Thyroid gland (tissue), 4 donors: ENCODE data around the gene TUBB4A. TPM values are rescaled to one million over a fixed set of nuclear protein-coding genes. Genes with fewer than 3 reads are reported as not detected.

ENCODE experiments used
- DNase-seq, 2 donors: peaks; one replicate each; pipeline ENCODE4 v3.0.0-alpha.2; 2019
- H3K27ac ChIP-seq, 3 donors: fragments of 200-600 bp; sonication (generic); 1 replicate in 2 of 3; 2 replicates in 1 of 3; pipeline ENCODE4 v1.5.1; 2016 to 2019; ENCODE audit warnings: mild to moderate bottlenecking in 1 of 3, moderate library complexity in 1 of 3
- H3K27me3 ChIP-seq: fragments of 200-600 bp; sonication (generic); one replicate; pipeline ENCODE4 v1.5.1; 2019
- H3K36me3 ChIP-seq, 2 donors: fragments of 200-600 bp; sonication (generic); one replicate each; pipeline ENCODE4 v1.5.1; 2016 to 2019
- H3K4me1 ChIP-seq, 2 donors: fragments of 200-600 bp; sonication (generic); one replicate each; pipeline ENCODE4 v1.5.1; 2017 to 2019
- H3K4me3 ChIP-seq, 3 donors: fragments of 200-600 bp; sonication (generic); replicated peaks in 1 of 3; 1 replicate in 2 of 3; 2 replicates in 1 of 3; pipeline ENCODE4 v1.5.1; 2016; ENCODE audit warnings: mild to moderate bottlenecking in 1 of 3
- H3K9me3 ChIP-seq: fragments of 200-600 bp; sonication (generic); one replicate; pipeline ENCODE4 v1.5.1; 2017
- CTCF ChIP-seq, 6 experiments: fragments of 200-600 bp in 3 of 6; fragments of 450-650 bp in 3 of 6; sonication (generic) in 3 of 6; IDR thresholded peaks; one replicate each; pipeline ENCODE4 v1.5.1; 2016 to 2019; ENCODE audit warnings: antibody characterized with exemption in 6 of 6, mild to moderate bottlenecking in 2 of 6, inconsistent platforms in 1 of 6, moderate library complexity in 1 of 6
- POLR2A ChIP-seq, 2 donors: fragments of 450-650 bp; IDR thresholded peaks; one replicate each; pipeline ENCODE4 v1.6.1; 2017; ENCODE audit warnings: antibody characterized with exemption in 2 of 2, mild to moderate bottlenecking in 2 of 2, moderate library complexity in 1 of 2
- WGBS, 2 donors: methylation state at CpG; one replicate each; pipeline ENCODE4 v1.1.5; 2017; 5-methylcytosine and 5-hydroxymethylcytosine counted together
- intact Hi-C: fragments of 100-400 bp; cut with DNase I; formaldehyde crosslinking; loops from one replicate; pipeline ENCODE4 v1.15.1; 2023
- total RNA-seq, 4 donors: library from RNA; depleted of rRNA; stranded (reverse); fragments of >200 nt; gene quantifications; one replicate each; pipeline ENCODE4 v1.2.3, GENCODE V29; 2016

TUBB4A gene
- total RNA-seq, 4 donors from 2014 or later, result 0.22 to 0.67 (median 0.59) TPM; not detected in 1

GRCh38 chr19:6460099-6460884 lies 41.8 kb downstream of the TUBB4A start:
- TF ChIP-seq CTCF (IDR thresholded peaks at IDR 0.05), result peak in 5 of 6 experiments; percentile 25 to 60 (median 59)
- TF ChIP-seq POLR2A (IDR thresholded peaks at IDR 0.05), result peak in 1 of 2 donors; percentile 49
- intact Hi-C loops, result no loop called here
- peak; percentile 98 to 99 for DNase-seq
- Histone ChIP-seq H3K9me3 (no peaks in the 10 kb centered on the region), H3K36me3 (peaks cover 0 to 10% of the 10 kb centered on the region in 2 donors), H3K4me3 (peak overlapping the region; percentile 33 to 79 (median 54)), H3K27ac (peak overlapping the region; percentile 68 to 84 (median 78)), H3K4me1 (peaks cover 9 to 10% of the 10 kb centered on the region in 2 donors), H3K27me3 (no peaks in the 10 kb centered on the region)
- 0 to 1% methylated on average over 46 to 50 of the region's 57 CpGs for WGBS, 2 donors

GRCh38 chr19:6459262-6460098 lies 42.6 kb downstream of the TUBB4A start, which contains the start of gene SLC25A23:
SLC25A23 (minus strand) TSS chr19:6459792; CDS start chr19:6459628, 164 bp downstream.
- peaks cover under 1 to 10% of the 10 kb centered on the region in 2 donors for H3K4me1 ChIP-seq
- H3K36me3 ChIP-seq, result peaks cover 7 to 18% of the 10 kb centered on the region in 2 donors
- H3K27me3 ChIP-seq, result no peaks in the 10 kb centered on the region
- no peak for TF ChIP-seq CTCF (IDR thresholded peaks at IDR 0.05)
- peak in 1 of 2 donors; percentile 57 for TF ChIP-seq POLR2A (IDR thresholded peaks at IDR 0.05)
- no peaks in the 10 kb centered on the region for H3K9me3 ChIP-seq
- 0% methylated on average over 7 to 15 of the region's 70 CpGs for WGBS, 2 donors
- DNase-seq, result peak; percentile 80 to 84
- peak within 1 kb of the TSS; percentile 33 to 79 (median 54) for H3K4me3 ChIP-seq
- intact Hi-C loops, result no loop called here
- peak within 1 kb of the TSS; percentile 68 to 84 (median 78) for H3K27ac ChIP-seq

- 37 to 42% methylated on average over 11 of the region's 16 CpGs for WGBS, 2 donors
- no peaks in the 10 kb centered on the region for H3K9me3 ChIP-seq
- peaks cover 14 to 25% of the 10 kb centered on the region in 2 donors for H3K36me3 ChIP-seq
- TF ChIP-seq POLR2A (IDR thresholded peaks at IDR 0.05), result no peak
- TF ChIP-seq CTCF (IDR thresholded peaks at IDR 0.05), result peak in 1 of 6 experiments; percentile 8
- H3K27ac ChIP-seq, result peak overlapping the region; percentile 67 to 84 (median 68)
- peak; percentile 42 to 45 for DNase-seq
- no peaks in the 10 kb centered on the region for H3K27me3 ChIP-seq
- peak overlapping the region; percentile 33 to 79 (median 54) for H3K4me3 ChIP-seq
- peaks cover 0 to 10% of the 10 kb centered on the region in 2 donors for H3K4me1 ChIP-seq
- intact Hi-C loops, result no loop called here
Observed at GRCh38 chr19:6458695-6459261, 43.3 kb downstream of the TUBB4A start.

- peak overlapping the region; percentile 24 to 84 (median 67) for H3K27ac ChIP-seq
- 88 to 90% methylated on average over 11 to 14 of the region's 17 CpGs for WGBS, 2 donors
- H3K9me3 ChIP-seq, result no peaks in the 10 kb centered on the region
- DNase-seq, result no peak
- TF ChIP-seq POLR2A (IDR thresholded peaks at IDR 0.05) (no peak), CTCF (IDR thresholded peaks at IDR 0.05) (no peak)
- intact Hi-C loops, result no loop called here
- peaks cover 16 to 30% of the 10 kb centered on the region in 2 donors for H3K36me3 ChIP-seq
- no peaks in the 10 kb centered on the region for H3K27me3 ChIP-seq
- peaks cover 0 to 10% of the 10 kb centered on the region in 2 donors for H3K4me1 ChIP-seq
- peak overlapping the region in 1 of 3 donors; percentile 79 for H3K4me3 ChIP-seq
Observed at GRCh38 chr19:6457958-6458694, 44.0 kb downstream of the TUBB4A start.
